NCI-H1092 (cell line): ENCODE results near the gene NOSTRIN.

Experiments used
- DNase-seq: peaks from one replicate; lab custom pipeline; 2025; lab: John Stamatoyannopoulos, UW

The NOSTRIN gene

GRCh38 chr2:168884975-168885374, 82.5 kb downstream of the NOSTRIN start:
- no peak for DNase-seq

- no peak for DNase-seq
Observed at GRCh38 chr2:168889635-168890005, 87.2 kb downstream of the NOSTRIN start.

GRCh38 chr2:168890006-168890782, 87.8 kb downstream of the NOSTRIN start, which contains the start of gene SPC25:
Gene SPC25, minus strand, starts transcription at chr2:168890430. Its CDS starts 911 bp downstream, at chr2:168889519.
- peak; percentile 90 for DNase-seq

- DNase-seq = no peak
Observed at GRCh38 chr2:168892327-168892726, 89.9 kb downstream of the NOSTRIN start.

GRCh38 chr2:168894101-168894500, 91.7 kb downstream of the NOSTRIN start:
- DNase-seq = no peak

- DNase-seq = no peak
Observed at GRCh38 chr2:168894720-168895119, 92.3 kb downstream of the NOSTRIN start.

- DNase-seq = no peak
Observed at GRCh38 chr2:168895771-168896170, 93.3 kb downstream of the NOSTRIN start.

GRCh38 chr2:168896783-168897182, 94.3 kb downstream of the NOSTRIN start:
- DNase-seq = no peak

- no peak for DNase-seq
Observed at GRCh38 chr2:168897449-168897848, 95.0 kb downstream of the NOSTRIN start.

GRCh38 chr2:168901003-168901402, 98.6 kb downstream of the NOSTRIN start, which contains the start of gene G6PC2:
Gene G6PC2, plus strand, starts transcription at chr2:168901291. Its CDS starts 41 bp downstream, at chr2:168901332.
- DNase-seq = no peak

- no peak for DNase-seq
Observed at GRCh38 chr2:168903888-168904287, 101.5 kb downstream of the NOSTRIN start.

GRCh38 chr2:168904358-168904757, 101.9 kb downstream of the NOSTRIN start:
- DNase-seq = no peak

- no peak for DNase-seq
Observed at GRCh38 chr2:168907940-168908662, 105.7 kb downstream of the NOSTRIN start.

- no peak for DNase-seq
Observed at GRCh38 chr2:168910330-168910729, 107.9 kb downstream of the NOSTRIN start.

- DNase-seq = no peak
Observed at GRCh38 chr2:168912466-168912865, 110.0 kb downstream of the NOSTRIN start.

GRCh38 chr2:168912901-168913369, 110.5 kb downstream of the NOSTRIN start:
- no peak for DNase-seq

GRCh38 chr2:168913495-168913894, 111.1 kb downstream of the NOSTRIN start:
- DNase-seq = no peak
